HFF-Myc (cell line): ENCODE results near the gene AGGF1.

Source experiments
- DNase-seq: peaks from one replicate; pipeline ENCODE4 v3.0.0-alpha.2; 2011; ENCODE audit warnings: low read depth; ENCODE audit errors: extremely low read depth
- H3K4me3 ChIP-seq: replicated peaks from 2 replicates; pipeline ENCODE4 v1.5.1; 2011; ENCODE audit warnings: low read depth, mild to moderate bottlenecking, control low read depth, low read length
- TF ChIP-seq, protein P1 (sequence below): IDR thresholded peaks from 2 replicates; pipeline ENCODE4 v1.5.1; 2012; ENCODE audit warnings: mild to moderate bottlenecking, low read depth, low read length, control low read depth; ENCODE audit errors: missing control alignments

Gene AGGF1, protein sequence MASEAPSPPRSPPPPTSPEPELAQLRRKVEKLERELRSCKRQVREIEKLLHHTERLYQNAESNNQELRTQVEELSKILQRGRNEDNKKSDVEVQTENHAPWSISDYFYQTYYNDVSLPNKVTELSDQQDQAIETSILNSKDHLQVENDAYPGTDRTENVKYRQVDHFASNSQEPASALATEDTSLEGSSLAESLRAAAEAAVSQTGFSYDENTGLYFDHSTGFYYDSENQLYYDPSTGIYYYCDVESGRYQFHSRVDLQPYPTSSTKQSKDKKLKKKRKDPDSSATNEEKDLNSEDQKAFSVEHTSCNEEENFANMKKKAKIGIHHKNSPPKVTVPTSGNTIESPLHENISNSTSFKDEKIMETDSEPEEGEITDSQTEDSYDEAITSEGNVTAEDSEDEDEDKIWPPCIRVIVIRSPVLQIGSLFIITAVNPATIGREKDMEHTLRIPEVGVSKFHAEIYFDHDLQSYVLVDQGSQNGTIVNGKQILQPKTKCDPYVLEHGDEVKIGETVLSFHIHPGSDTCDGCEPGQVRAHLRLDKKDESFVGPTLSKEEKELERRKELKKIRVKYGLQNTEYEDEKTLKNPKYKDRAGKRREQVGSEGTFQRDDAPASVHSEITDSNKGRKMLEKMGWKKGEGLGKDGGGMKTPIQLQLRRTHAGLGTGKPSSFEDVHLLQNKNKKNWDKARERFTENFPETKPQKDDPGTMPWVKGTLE

GRCh38 chr5:77030097-77031071 is at the start of gene AGGF1:
AGGF1 (plus strand) TSS chr5:77030404; CDS start chr5:77030767, 363 bp downstream.
- TF ChIP-seq, protein P1, sequence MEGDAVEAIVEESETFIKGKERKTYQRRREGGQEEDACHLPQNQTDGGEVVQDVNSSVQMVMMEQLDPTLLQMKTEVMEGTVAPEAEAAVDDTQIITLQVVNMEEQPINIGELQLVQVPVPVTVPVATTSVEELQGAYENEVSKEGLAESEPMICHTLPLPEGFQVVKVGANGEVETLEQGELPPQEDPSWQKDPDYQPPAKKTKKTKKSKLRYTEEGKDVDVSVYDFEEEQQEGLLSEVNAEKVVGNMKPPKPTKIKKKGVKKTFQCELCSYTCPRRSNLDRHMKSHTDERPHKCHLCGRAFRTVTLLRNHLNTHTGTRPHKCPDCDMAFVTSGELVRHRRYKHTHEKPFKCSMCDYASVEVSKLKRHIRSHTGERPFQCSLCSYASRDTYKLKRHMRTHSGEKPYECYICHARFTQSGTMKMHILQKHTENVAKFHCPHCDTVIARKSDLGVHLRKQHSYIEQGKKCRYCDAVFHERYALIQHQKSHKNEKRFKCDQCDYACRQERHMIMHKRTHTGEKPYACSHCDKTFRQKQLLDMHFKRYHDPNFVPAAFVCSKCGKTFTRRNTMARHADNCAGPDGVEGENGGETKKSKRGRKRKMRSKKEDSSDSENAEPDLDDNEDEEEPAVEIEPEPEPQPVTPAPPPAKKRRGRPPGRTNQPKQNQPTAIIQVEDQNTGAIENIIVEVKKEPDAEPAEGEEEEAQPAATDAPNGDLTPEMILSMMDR, result no peak
- H3K4me3 ChIP-seq, result peak within 1 kb of the TSS; percentile 83
- DNase-seq, result peak; percentile 82

DNA sequence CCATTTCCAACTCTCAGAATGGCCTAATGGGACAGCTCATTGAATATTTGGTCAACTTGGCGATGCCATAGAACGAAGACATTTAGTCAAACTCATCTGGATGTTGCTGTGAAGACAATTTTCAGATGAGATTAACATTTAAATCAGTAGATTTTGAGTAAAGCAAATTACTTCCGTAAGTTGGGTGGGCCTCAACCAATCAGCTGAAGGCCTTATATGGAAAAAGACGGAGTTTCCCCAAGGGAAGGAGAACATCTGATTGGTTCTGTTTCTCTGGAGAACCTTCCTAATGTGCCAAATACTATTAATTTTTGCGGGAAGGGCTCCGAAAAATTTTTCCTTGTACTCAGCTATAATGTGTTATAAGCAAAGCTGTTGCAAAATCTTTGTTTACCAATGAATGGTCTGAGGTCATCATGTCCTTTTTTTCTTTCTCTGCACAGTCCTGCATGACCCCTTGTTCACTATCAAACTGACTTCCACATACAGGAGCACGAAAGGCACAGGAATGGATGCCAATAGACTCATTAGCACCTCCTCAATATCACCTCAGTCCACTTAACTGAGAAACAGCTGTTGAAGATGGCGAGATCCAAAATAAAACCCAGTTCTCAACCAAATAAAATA is 49.6 kb upstream of the AGGF1 start:
- no peak for DNase-seq
- TF ChIP-seq, protein P1, result no peak
- no peak overlapping the region for H3K4me3 ChIP-seq

DNA sequence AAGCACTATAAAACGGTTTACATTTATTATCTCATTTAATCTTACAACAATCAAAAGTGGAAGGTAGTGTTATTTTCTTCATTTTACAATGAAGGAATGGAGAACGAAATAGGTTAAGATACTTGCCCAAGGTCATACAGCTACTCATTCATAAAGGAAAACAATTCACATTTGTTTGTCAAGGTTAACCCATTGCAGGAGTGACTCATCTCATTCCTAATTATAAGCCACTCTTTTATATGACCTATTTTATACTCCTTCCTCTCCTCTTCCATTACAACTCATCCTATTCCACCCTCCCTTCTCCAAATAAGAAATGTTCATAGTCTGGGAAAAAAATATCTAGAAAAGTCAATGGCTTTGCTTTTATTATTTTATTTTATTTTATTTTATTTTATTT is 47.8 kb upstream of the AGGF1 start:
- no peak for DNase-seq
- TF ChIP-seq, protein P1, result no peak
- H3K4me3 ChIP-seq, result no peak overlapping the region

DNA sequence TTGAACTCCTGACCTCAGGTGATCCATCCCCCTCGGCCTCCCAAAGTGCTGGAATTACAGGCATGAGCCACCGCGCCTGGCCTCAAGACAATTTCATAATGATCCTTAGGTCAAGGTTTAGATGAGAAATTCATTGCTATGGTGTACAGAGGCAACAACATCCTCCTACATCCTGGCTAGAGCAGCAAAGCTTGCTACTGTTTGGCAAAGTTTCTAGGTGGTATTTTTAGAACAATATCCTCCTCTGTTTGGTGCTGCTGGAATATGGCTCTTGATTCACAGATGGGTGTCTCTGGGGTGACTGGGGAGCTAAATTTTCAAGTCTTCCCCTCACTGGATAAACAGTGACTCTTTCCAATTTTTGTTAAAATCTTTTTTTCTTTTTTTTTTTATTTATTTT is 46.7 kb upstream of the AGGF1 start:
- DNase-seq, result no peak
- H3K4me3 ChIP-seq, result no peak overlapping the region
- TF ChIP-seq, protein P1, result no peak

DNA sequence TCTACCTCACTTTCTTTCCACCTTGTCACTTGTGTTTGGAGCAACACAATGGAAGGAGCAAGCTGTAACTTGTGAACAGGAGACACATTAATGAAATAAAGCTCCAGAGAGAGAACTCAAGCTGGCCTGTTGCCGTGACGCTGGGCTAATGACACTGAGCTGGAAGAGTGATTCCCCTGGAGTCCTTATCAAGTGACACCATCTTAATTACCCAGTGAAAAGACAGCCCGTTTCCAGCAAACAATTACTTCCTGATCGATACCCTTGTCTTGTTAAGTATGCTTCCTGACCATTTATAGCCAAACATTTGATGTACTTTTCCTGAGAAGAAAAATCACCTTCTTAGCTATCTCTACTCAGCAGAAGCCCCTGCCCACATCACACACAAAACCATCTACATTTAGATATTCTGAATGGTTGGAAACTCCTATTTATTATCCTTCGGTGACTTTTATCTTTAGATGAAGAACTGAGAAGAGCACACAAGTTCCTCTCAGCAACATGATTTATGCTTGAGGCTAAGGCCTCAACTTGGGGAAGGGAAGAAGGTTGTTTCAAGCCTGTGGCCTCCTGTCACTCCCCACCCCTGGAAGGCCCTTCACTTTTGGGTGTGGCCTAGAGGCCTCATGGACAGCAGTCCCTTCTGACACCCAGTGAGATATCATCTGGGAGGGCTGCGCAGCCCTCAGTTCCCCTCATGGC is 43.2 kb upstream of the AGGF1 start:
- DNase-seq, result no peak
- TF ChIP-seq, protein P1, result no peak

More for the DNA sequence above, 43.2 kb upstream of the AGGF1 start:
- no peak overlapping the region for H3K4me3 ChIP-seq
